Measurements from ENCODE around the gene LAMTOR5.
A peak's percentile ranks its signal among the peaks of the same experiment; 100 is the strongest.
"Not testable (repeated sequence)": the region's sequence is repeated elsewhere in the genome, so short reads cannot be mapped to it uniquely, and the experiment has no call there.

LAMTOR5 gene

DNA sequence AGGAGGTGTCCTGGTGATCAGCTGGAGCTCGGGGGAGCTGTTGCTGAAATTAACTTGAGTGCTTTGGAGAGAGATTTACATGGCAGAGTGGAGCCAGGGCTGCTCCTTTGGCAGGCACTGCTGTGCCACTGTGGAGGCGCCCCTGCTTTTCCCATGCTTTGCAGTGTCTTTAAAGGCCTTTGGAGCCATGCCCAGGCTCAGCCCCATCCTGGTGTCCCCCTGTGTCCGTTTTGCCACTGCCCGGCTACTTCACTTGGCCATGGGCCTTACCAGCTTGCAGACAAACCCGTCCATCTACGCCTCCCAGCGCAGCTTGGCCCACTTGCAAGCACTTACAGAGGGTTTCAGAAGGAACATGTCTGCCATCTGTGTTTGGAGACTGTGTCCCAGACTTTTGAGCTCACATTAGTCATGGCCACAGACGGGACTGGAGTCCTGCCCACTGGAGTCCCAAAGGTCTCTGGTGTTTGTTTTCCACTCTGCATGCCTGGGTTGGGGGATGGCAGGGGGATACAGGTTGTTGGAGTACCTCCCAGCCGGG is 18.2 kb upstream of the LAMTOR5 start:
- no peak for DNase-seq

- no peak for DNase-seq
Measured at GRCh38 chr1:110424699-110425611, 17.5 kb upstream of the LAMTOR5 start.

GRCh38 chr1:110420874-110421793 is 13.6 kb upstream of the LAMTOR5 start:
- no peak for DNase-seq

DNA sequence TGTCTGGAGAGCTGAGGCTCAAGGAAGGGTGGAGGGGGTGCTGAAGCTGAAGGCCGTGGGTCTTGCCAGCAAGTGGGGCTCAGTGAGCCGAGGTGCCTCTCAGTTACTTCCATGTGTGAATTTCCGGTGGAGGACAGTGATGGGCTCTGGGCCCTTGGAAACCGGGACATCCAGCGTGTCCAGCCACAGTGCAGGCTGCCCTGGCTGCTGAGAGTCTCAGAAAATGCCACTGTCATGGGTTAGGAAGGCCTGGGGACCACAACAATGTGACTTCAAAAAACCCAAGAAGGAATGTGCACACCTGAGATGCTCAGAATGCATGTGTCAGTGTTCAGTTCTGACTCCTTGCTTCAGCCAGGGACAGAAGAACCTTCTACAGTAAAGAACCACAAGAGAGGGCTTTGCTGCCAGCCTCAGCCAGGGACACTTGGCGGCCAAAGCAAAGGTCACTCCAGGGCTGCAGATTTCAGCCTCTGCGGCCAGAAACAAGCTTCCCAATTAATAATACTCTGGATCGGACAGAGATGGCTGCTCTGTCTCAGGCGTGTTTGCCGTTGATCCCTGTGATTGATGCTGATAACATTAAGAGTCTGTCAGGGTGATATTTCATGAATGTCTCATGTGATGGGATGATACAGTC is 12.6 kb upstream of the LAMTOR5 start:
- DNase-seq: no peak

DNA sequence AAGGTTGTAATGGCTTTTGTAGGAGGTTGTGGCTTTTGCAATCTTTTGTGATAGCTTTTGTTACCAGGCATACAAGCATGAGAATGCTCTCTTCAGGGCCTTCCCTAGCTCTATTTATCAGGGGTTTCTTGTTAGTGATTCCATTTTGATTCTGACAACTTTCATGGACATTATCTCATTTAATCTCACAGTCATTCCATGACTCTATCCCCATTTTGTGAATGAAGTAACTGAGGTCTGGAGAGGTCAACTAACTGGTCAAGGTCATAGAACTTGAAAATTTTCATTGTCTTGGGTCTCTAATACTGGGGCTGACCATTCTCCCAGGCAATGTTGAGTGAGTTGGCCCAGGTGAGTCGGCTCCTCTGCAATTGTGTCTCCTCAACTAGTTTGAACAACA is 11.2 kb upstream of the LAMTOR5 start:
- DNase-seq: no peak

DNA sequence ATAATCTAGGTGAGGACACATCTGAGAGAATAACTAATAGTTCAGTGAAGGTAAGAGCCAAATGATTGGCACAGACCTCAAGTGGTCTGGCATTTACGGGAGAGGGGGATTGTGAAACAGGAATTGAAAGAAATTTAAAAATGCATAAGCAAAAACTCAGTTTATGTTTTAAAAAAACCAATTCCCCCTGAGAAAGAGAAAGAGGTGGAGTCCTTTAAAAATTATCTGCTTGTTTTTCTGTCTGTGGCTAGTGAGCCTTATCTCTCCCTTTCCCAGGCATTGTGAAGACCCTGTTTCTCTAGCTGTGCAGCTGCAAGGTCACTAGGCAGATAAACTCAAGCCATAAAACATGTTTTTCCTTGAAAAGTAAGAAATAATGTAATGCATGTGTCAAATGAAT is 5.6 kb upstream of the LAMTOR5 start:
- DNase-seq: not testable (repeated sequence)

DNA sequence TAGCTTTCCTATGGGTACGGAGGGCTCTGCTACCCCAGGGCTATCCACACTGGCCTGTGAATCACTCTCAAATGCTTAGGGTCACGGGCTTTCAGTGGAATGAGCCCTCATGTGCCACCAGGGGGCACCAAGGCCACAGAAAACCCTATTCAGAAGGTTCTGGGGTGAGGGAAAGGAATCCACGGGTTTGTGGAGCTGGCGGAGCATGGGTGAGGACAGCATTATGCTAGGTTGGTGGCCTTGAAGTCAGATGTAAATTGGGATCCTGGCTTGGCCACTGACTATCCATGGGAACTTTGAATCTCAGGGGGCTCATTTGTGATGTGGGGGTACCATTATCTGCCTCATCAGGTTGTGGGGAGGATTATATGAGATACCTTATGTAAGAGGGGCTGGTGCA is 5.1 kb upstream of the LAMTOR5 start:
- DNase-seq: peak in 1 of 2 experiments; percentile 33

- DNase-seq: no peak
Measured at GRCh38 chr1:110411173-110411735, 3.8 kb upstream of the LAMTOR5 start.

- DNase-seq: no peak
Measured at GRCh38 chr1:110409316-110409715, 1.8 kb upstream of the LAMTOR5 start.

- no peak for DNase-seq
Measured at GRCh38 chr1:110408488-110408887, 994 bp upstream of the LAMTOR5 start.

DNA sequence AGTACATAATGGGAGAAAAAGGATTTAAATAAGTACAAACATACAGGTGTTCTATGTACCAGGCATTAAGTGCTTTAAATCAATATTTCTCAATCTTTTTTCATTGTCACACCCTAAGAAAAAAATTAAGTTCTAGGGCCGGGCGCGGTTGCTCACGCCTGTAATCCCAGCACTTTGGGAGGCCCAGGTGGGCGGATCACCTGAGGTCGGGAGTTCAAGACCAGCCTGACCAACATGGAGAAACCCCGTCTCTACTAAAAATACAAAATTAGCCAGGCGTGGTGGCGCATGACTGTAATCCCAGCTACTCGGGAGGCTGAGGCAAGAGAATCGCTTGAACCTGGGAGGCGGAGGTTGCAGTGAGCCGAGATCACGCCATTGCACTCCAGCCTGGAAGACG is 1.1 kb downstream of the LAMTOR5 start:
- DNase-seq: not testable (repeated sequence)

GRCh38 chr1:110404401-110404800 is 3.1 kb downstream of the LAMTOR5 start:
- no peak for DNase-seq

- no peak for DNase-seq
Measured at GRCh38 chr1:110403805-110404204, 3.7 kb downstream of the LAMTOR5 start.

DNA sequence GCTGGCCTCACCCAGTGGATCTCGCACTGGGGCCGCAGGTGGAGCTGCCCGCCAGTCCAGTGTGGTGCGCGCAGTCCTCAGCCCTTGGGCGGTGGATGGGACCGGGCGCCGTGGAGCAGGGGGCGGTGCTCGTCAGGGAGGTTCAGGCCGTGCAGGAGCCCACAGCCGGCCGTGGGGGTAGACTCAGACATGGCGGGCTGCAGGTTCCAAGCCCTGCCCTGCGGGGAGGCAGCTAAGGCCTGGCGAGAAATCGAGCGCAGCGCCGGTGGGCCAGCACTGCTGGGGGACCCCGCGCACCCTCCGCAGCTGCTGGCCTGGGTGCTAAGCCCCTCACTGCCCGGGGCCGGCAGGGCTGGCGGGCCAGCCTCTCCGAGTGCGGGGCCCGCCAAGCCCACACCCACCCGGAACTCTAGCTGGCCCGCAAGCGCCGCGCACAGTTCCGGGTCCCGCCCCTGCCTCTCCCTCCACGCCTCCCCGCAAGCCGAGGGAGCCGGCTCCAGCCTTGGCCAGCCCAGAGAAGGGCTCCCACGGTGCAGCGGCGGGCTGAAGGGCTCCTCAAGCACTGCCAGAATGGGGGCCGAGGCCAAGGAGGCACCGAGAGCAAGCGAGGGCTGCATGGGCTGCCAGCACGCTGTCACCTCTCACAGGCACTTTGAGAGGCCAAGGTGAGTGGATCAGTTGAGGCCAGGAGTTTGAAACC is 11.1 kb downstream of the LAMTOR5 start:
- not testable (repeated sequence) for DNase-seq

DNA sequence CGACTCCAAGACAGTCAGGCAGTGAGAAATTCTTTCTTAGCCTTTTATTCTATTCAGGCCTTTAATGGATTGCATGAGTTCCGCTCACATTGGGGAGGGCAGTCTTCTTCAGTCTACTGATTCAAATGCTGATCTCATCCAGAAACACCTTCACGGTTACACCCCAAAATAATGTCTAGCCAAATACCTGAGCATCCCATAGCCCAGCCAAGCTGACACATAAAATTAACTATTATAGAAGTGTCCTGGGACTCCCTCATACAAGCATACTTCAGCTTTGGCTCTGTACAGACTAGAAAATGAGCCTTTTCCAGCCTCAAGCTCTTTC is 13.0 kb downstream of the LAMTOR5 start:
- no peak for DNase-seq

DNA sequence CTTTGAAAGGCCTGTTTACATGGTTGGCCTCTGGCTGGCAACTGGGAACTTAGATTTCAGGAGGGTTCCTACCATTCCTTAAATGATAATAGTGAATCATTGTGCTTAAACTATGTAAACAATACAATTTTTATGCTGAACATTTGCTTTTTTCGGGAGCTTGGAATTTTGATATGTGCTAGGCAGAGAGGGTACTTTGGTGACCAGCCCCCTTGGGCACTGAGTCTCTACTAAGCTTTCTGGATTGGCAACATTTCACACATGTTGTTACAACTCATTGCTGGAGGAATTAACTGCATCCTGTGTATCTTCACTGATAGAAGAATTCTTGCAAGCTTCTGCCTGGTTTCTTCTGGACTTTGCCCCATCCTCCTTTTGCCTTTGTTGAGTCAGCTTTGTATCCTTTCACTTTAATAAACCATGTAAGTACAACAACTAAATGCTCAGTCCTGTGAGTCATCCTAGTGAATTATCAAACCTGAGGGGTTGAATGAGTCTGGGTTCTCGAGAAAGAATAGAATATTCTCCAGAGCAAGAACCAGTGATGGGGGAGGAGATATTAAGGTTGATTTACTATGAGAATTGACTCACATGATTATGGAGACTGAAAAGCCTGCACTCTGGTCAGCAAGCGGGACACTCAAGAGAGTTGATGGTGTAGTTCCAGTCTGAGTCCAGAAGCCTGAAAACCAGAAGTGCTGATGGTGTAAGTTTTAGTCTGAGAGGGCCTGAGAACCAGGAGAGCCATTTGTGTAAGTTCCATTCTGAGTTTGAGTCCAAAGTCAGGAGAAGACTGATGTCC is 13.6 kb downstream of the LAMTOR5 start:
- DNase-seq: no peak

DNA sequence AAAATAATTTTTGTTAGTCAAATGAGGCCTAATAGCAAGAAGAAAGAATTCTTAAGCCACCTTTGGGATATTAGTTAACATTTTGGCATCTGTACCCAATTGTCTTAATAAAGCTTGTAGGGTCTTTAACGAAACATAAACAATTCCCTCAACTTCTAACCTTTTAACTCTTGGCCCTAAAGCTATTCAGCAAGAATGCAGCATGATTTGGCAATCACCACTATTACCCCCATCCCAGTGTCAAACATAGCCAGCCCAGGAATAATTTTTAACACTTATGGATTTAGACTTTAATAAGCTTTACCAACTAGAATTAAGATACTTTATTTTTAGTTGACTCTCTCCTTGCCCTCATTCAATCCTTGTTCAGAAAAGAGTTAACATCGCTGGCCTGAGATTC is 14.2 kb downstream of the LAMTOR5 start:
- no peak for DNase-seq

GRCh38 chr1:110390692-110391245 is 16.7 kb downstream of the LAMTOR5 start, which contains the start of gene SLC16A4:
Gene SLC16A4 (minus strand): TSS chr1:110391026. CDS start chr1:110389323, 1,703 bp downstream.
- no peak for DNase-seq

GRCh38 chr1:110390096-110390495 is 17.4 kb downstream of the LAMTOR5 start:
- DNase-seq: no peak

DNA sequence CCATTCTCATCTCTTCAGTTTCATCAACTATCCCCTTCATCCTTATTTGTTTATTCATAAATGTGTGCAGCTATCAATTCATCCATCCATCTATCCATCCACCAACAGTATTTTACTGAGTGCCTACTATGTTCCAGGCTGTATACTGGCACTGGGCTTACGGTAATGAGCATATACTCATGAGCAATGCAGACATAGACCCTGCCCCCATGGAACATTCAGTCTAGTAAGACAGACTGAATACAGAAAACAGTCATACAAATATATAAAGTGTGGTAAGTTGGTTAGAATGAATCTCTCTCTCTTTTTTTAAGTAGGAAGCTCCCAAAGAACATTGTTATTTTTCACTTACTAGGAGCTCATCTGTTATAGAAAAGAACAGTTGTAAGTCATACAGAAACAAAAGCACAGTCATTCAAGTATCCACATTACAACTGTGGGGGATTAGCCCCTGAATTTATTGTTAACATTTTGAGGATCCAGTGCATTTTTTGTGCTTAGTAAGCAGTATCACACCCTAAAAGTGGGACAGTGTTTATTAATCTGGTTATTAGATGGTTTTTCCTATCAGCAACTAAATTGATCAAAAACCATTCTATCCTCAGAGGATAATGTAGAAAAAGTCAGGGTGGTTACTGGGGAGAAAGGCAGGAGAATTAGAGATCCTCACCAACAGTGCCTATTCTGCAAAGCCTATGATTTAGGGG is 20.3 kb downstream of the LAMTOR5 start:
- DNase-seq: no peak

Data from NCI-H187 (cell line).